ENCODE measurements around the gene WDFY3.

WDFY3 gene

DNA sequence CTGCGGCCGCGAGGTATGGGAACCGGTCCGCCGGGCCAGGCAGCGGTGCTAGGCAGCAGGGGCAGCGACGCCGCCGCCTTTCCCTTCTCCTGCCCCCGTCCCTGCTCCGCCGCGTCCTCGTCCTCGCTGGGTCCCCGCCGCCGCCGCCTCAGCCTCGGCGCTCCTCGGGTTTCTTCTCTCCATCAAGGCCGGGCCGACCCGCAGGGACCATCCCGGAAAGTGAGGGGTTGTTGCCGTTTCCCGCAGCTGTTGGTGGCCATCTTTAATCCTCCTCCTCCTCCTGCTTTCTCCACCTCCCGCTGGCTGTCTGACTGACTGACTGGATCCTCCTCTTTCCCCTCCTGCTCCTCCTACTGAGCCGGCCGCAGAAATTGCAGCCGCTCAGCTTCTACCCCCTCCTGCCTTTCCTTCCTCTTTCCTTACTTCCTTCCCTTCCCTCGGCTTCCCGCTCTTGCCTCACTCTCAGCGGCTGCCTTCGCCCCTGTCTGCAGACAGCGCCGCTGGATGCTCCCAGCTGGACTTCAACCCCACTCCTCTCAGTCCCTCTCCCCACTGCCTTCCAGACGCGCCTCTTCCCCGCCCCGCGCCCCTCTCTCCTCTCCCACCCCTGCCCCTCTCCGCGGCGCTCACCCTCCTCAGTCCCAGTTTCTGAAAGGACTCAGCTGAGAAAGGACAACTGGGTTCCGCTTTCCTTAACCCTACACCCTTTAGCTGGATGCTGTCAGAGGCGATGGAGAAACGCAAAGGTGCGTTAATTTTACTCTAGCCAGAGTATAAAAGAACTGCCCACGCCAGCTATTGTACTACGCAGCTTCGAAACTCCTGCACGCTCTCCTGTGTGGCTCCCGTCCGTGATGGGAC lies at the start of gene WDFY3:
WDFY3 (minus strand) TSS at position 309 of the 861 bp plus-strand sequence. CDS start 106,099 bp downstream, outside the sequence.
- no peak within 1 kb of the TSS for H3K9ac ChIP-seq (ENCODE audit: low read length)
- H3K9me3 ChIP-seq (ENCODE audit: insufficient read depth, low read length) = no peaks in the 10 kb centered on the region
- no peaks in the 10 kb centered on the region for H4K20me1 ChIP-seq (ENCODE audit: low read depth, low read length)
- H3K79me2 ChIP-seq (ENCODE audit: insufficient read depth, low read length) = no peaks in the 10 kb centered on the region
- H3F3A ChIP-seq (ENCODE audit: insufficient read depth) = no peaks in the 10 kb centered on the region
- H3K27ac ChIP-seq (ENCODE audit: low read depth, low read length) = no peak within 1 kb of the TSS
- no peaks in the 10 kb centered on the region for H3K27me3 ChIP-seq (ENCODE audit: low read length)
- no peak within 1 kb of the TSS for H2AFZ ChIP-seq (ENCODE audit: low read depth, low read length, severe bottlenecking)
- TF ChIP-seq, protein P1, sequence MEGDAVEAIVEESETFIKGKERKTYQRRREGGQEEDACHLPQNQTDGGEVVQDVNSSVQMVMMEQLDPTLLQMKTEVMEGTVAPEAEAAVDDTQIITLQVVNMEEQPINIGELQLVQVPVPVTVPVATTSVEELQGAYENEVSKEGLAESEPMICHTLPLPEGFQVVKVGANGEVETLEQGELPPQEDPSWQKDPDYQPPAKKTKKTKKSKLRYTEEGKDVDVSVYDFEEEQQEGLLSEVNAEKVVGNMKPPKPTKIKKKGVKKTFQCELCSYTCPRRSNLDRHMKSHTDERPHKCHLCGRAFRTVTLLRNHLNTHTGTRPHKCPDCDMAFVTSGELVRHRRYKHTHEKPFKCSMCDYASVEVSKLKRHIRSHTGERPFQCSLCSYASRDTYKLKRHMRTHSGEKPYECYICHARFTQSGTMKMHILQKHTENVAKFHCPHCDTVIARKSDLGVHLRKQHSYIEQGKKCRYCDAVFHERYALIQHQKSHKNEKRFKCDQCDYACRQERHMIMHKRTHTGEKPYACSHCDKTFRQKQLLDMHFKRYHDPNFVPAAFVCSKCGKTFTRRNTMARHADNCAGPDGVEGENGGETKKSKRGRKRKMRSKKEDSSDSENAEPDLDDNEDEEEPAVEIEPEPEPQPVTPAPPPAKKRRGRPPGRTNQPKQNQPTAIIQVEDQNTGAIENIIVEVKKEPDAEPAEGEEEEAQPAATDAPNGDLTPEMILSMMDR (IDR thresholded peaks at IDR 0.05; ENCODE audit: insufficient read depth, low read length, poor library complexity, severe bottlenecking) = no peak
- no peaks in the 10 kb centered on the region for H3K9me2 ChIP-seq (replicated peaks; ENCODE audit: insufficient read depth, low read length)
- H3K36me3 ChIP-seq (ENCODE audit: low read length) = no peaks in the 10 kb centered on the region
- no peak within 1 kb of the TSS for H3K4me2 ChIP-seq (ENCODE audit: low read depth, low read length, poor library complexity, severe bottlenecking)
- no peak within 1 kb of the TSS for H3K4me3 ChIP-seq (ENCODE audit: insufficient read depth, low read length, poor library complexity, severe bottlenecking)

DNA sequence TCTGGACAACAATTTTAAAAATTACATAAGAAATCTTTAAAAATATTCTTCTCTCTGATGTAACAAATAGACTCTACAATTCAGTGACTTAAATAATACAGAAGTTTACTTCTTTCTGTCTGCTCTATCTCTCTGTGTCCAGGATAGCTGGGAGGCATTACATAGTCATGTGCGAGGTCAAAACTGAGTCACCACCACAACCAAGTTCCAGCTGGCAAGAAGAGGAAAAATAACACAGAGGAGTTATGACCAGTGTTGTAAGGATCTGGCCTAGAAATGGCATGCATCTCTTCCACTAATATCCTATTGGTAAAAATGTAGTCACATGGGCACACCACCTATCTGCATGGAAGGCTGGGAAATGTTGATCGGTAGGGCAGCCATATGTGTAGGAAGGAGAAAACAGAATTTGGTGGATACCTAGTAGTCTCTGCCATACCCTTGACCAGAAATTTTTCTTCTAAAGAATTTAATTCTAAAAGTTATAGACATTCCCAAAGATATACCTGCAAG lies 39.4 kb upstream of the WDFY3 start:
- H3K9ac ChIP-seq (ENCODE audit: low read length) = no peak overlapping the region
- no peaks in the 10 kb centered on the region for H3F3A ChIP-seq (ENCODE audit: insufficient read depth)

GRCh38 chr4:85000343-85000742 lies 33.9 kb upstream of the WDFY3 start:
- no peaks in the 10 kb centered on the region for H3K9me2 ChIP-seq (replicated peaks; ENCODE audit: insufficient read depth, low read length)
- H3K36me3 ChIP-seq (ENCODE audit: low read length) = no peaks in the 10 kb centered on the region
- H3F3A ChIP-seq (ENCODE audit: insufficient read depth) = no peaks in the 10 kb centered on the region
- no peak for TF ChIP-seq EZH2phosphoT487 (conservative IDR thresholded peaks at IDR 0.05; ENCODE audit: low read length)
- TF ChIP-seq, protein P1 (IDR thresholded peaks at IDR 0.05; ENCODE audit: insufficient read depth, low read length, poor library complexity, severe bottlenecking) = no peak
- no peak overlapping the region for H3K27ac ChIP-seq (ENCODE audit: low read depth, low read length)
- no peaks in the 10 kb centered on the region for H3K27me3 ChIP-seq (ENCODE audit: low read length)
- H4K20me1 ChIP-seq (ENCODE audit: low read depth, low read length) = no peaks in the 10 kb centered on the region
- H3K9ac ChIP-seq (ENCODE audit: low read length) = no peak overlapping the region
- H2AFZ ChIP-seq (ENCODE audit: low read depth, low read length, severe bottlenecking) = no peak overlapping the region
- H3K4me2 ChIP-seq (ENCODE audit: low read depth, low read length, poor library complexity, severe bottlenecking) = no peak overlapping the region
- no peak overlapping the region for H3K4me3 ChIP-seq (ENCODE audit: insufficient read depth, low read length, poor library complexity, severe bottlenecking)
- H3K79me2 ChIP-seq (ENCODE audit: insufficient read depth, low read length) = no peaks in the 10 kb centered on the region
- H3K9me3 ChIP-seq (ENCODE audit: insufficient read depth, low read length) = no peaks in the 10 kb centered on the region

More for the DNA sequence above, 39.4 kb upstream of the WDFY3 start:
- Histone ChIP-seq H3K36me3 (ENCODE audit: low read length) (no peaks in the 10 kb centered on the region), H3K79me2 (ENCODE audit: insufficient read depth, low read length) (no peaks in the 10 kb centered on the region), H3K9me2 (replicated peaks; ENCODE audit: insufficient read depth, low read length) (no peaks in the 10 kb centered on the region), H3K27me3 (ENCODE audit: low read length) (no peaks in the 10 kb centered on the region), H3K4me2 (ENCODE audit: low read depth, low read length, poor library complexity, severe bottlenecking) (no peak overlapping the region), H3K4me3 (ENCODE audit: insufficient read depth, low read length, poor library complexity, severe bottlenecking) (no peak overlapping the region), H3K27ac (ENCODE audit: low read depth, low read length) (no peak overlapping the region), H3K9me3 (ENCODE audit: insufficient read depth, low read length) (no peaks in the 10 kb centered on the region), H2AFZ (ENCODE audit: low read depth, low read length, severe bottlenecking) (no peak overlapping the region), H4K20me1 (ENCODE audit: low read depth, low read length) (no peaks in the 10 kb centered on the region)
- TF ChIP-seq, protein P1 (IDR thresholded peaks at IDR 0.05; ENCODE audit: insufficient read depth, low read length, poor library complexity, severe bottlenecking) = no peak
- no peak for TF ChIP-seq EZH2phosphoT487 (conservative IDR thresholded peaks at IDR 0.05; ENCODE audit: low read length)

Data from SU-DHL-6 (cell line).